ENCODE results near the gene CCDC61. TPM values are rescaled to one million over a fixed set of nuclear protein-coding genes. Genes with fewer than 3 reads are reported as not detected.

CCDC61 gene
- total RNA-seq, 4 donors from 2014 or later, result 2.3 to 4.9 (median 3.4) TPM

- DNase-seq (no peak), ATAC-seq (no peak)
- TF ChIP-seq POLR2A (IDR thresholded peaks at IDR 0.05) (no peak), CTCF (IDR thresholded peaks at IDR 0.05 in 4 of 5, conservative IDR thresholded peaks at IDR 0.05 in 1 of 5) (no peak)
- Histone ChIP-seq H3K4me3 (no peak overlapping the region), H3K27me3 (peaks cover 26 to 30% (median 29%) of the 10 kb centered on the region in 3 donors), H3K36me3 (no peaks in the 10 kb centered on the region), H3K9me3 (no peaks in the 10 kb centered on the region), H3K4me1 (peaks cover 0 to 3% of the 10 kb centered on the region in 2 donors), H3K27ac (no peak overlapping the region)
- in situ Hi-C loops (cut with MboI; ENCODE audit: low sequenced_read_pairs in 4 of 4) (no loop called here), intact Hi-C loops (cut with DNase I; ENCODE audit: low total_unique reads) (no loop called here)
These were observed 28.0 kb upstream of the CCDC61 start for GRCh38 chr19:45967246-45967645.

DNA sequence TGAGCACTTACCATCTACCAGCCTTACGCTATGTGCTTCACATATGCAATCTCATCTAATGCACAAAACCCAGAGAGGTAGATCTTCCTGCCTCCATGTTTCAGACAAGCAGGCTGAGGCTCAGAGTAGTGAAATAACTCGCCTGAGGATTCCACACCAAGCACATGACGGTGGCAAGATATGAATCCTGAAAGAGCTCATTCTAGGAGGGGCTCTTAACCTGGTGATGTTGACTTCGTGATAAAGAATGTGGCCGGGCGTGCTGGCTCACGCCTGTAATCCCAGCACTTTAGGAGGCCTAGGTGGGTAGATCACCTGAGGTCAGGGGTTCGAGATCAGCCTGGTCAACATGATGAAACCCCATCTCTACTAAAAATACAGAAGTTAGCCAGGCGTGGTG is 26.6 kb upstream of the CCDC61 start:
- in situ Hi-C loops (cut with MboI; ENCODE audit: low sequenced_read_pairs in 4 of 4), result no loop called here
- DNase-seq, result no peak

GRCh38 chr19:45969676-45970075 is 25.6 kb upstream of the CCDC61 start:
- ATAC-seq (no peak), DNase-seq (no peak)
- no peaks in the 10 kb centered on the region for H3K36me3 ChIP-seq
- no peak overlapping the region for H3K4me3 ChIP-seq
- no peaks in the 10 kb centered on the region for H3K9me3 ChIP-seq
- peaks cover 0 to 3% of the 10 kb centered on the region in 2 donors for H3K4me1 ChIP-seq
- H3K27me3 ChIP-seq, result peaks cover 44 to 46% (median 45%) of the 10 kb centered on the region in 3 donors
- H3K27ac ChIP-seq, result no peak overlapping the region
- in situ Hi-C loops (cut with MboI; ENCODE audit: low sequenced_read_pairs in 4 of 4) (no loop called here), intact Hi-C loops (cut with DNase I; ENCODE audit: low total_unique reads) (no loop called here)
- TF ChIP-seq CTCF (IDR thresholded peaks at IDR 0.05 in 4 of 5, conservative IDR thresholded peaks at IDR 0.05 in 1 of 5) (no peak), POLR2A (IDR thresholded peaks at IDR 0.05) (no peak)

More for the DNA sequence above, 26.6 kb upstream of the CCDC61 start:
- ATAC-seq, result no peak
- no peak for TF ChIP-seq POLR2A (IDR thresholded peaks at IDR 0.05)
- no peak for TF ChIP-seq CTCF (IDR thresholded peaks at IDR 0.05 in 4 of 5, conservative IDR thresholded peaks at IDR 0.05 in 1 of 5)
- peaks cover 35 to 37% (median 37%) of the 10 kb centered on the region in 3 donors for H3K27me3 ChIP-seq
- no peaks in the 10 kb centered on the region for H3K36me3 ChIP-seq
- no peaks in the 10 kb centered on the region for H3K9me3 ChIP-seq
- peaks cover 0 to 3% of the 10 kb centered on the region in 2 donors for H3K4me1 ChIP-seq
- H3K4me3 ChIP-seq, result no peak overlapping the region
- intact Hi-C loops (cut with DNase I; ENCODE audit: low total_unique reads), result no loop called here
- H3K27ac ChIP-seq, result no peak overlapping the region

DNA sequence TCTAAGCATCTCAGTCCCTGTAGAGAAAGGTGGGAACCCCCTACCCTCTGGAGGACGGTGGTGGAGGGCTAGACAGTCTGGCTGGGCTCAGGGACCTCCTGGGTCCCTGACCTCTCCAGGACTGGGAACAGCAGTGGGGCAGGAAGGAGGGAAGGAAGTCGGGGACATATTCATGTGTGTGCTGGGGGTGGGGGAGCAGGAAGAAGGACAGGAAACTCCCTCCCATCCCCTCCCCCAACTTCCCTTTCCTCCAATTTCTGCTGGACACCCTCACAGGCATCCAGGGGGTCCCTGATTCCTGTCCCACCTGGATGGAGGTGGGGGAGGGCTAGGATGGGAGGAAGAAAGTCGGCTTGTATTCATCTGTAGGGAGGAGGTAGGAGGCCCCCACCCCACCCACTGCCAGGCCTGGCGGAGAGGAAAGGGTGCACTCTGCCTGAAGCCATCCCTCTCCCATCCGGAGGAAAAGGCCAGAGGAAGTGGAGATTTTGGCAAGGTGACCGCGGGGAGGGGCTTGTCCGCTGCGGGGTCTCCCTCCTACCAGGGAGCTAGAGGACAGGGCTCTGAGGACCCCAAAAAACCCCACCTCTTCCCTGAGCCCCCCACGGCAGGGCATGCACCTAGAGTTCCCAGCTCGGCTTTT is 23.9 kb upstream of the CCDC61 start:
- TF ChIP-seq POLR2A (IDR thresholded peaks at IDR 0.05), result no peak
- TF ChIP-seq CTCF (IDR thresholded peaks at IDR 0.05 in 4 of 5, conservative IDR thresholded peaks at IDR 0.05 in 1 of 5), result no peak
- Histone ChIP-seq H3K4me3 (peak overlapping the region in 3 of 4 donors; percentile 24 to 57 (median 30)), H3K27ac (peak overlapping the region; percentile 33 to 75 (median 64)), H3K27me3 (peaks cover 53 to 61% (median 59%) of the 10 kb centered on the region in 3 donors), H3K9me3 (no peaks in the 10 kb centered on the region), H3K36me3 (no peaks in the 10 kb centered on the region), H3K4me1 (peaks cover 0 to 3% of the 10 kb centered on the region in 2 donors)
- DNase-seq (no peak), ATAC-seq (no peak)
- in situ Hi-C loops (cut with MboI; ENCODE audit: low sequenced_read_pairs in 4 of 4), result no loop called here
- intact Hi-C loops (cut with DNase I; ENCODE audit: low total_unique reads), result no loop called here

Measured in gastrocnemius medialis (tissue), 4 donors.